Lung (tissue), 12 donors: ENCODE measurements around the gene SPON2. TPM values are rescaled to one million over a fixed set of nuclear protein-coding genes. Genes with fewer than 3 reads are reported as not detected.

Experiments
- ATAC-seq: fragments of 200-7000 bp; cut with Tn5 transposase; one replicate; pipeline ENCODE4 v1.9.1; 2020; ENCODE audit warnings: moderate number of reproducible peaks; ENCODE audit not compliant: insufficient read depth, low FRiP score
- DNase-seq, 3 donors: peaks; one replicate each; pipeline ENCODE4 v3.0.0-alpha.2; 2013 to 2017
- H3K27ac ChIP-seq, 2 donors: one replicate each; pipeline ENCODE4 v1.5.1; 2013; ENCODE audit warnings: mild to moderate bottlenecking in 2 of 2, moderate library complexity in 2 of 2, control low read depth in 1 of 2, inconsistent platforms in 1 of 2, low read depth in 1 of 2, low read length in 1 of 2
- H3K27me3 ChIP-seq, 3 donors: one replicate each; pipeline ENCODE4 v1.5.1; 2013; ENCODE audit warnings: low read length in 2 of 3; ENCODE audit not compliant: control insufficient read depth in 3 of 3, insufficient read depth in 3 of 3
- H3K36me3 ChIP-seq, 4 donors: one replicate each; pipeline ENCODE4 v1.5.1; 2013; ENCODE audit warnings: low read length in 4 of 4, mild to moderate bottlenecking in 1 of 4, moderate library complexity in 1 of 4; ENCODE audit not compliant: control insufficient read depth in 4 of 4, insufficient read depth in 4 of 4
- H3K4me1 ChIP-seq, 5 donors: one replicate each; pipeline ENCODE4 v1.5.1; 2013; ENCODE audit warnings: low read length in 5 of 5, mild to moderate bottlenecking in 2 of 5, moderate library complexity in 1 of 5; ENCODE audit not compliant: control insufficient read depth in 5 of 5, insufficient read depth in 5 of 5
- H3K4me3 ChIP-seq: one replicate; pipeline ENCODE4 v1.5.1; 2013; ENCODE audit warnings: mild to moderate bottlenecking, control low read depth, moderate library complexity
- H3K9ac ChIP-seq, 2 donors: one replicate each; pipeline ENCODE4 v1.5.1; 2013; ENCODE audit warnings: low read length in 2 of 2, control low read depth in 1 of 2; ENCODE audit not compliant: insufficient read depth in 1 of 2
- H3K9me3 ChIP-seq, 4 donors: one replicate each; pipeline ENCODE4 v1.5.1; 2013; ENCODE audit warnings: low read length in 3 of 4, mild to moderate bottlenecking in 1 of 4, moderate library complexity in 1 of 4; ENCODE audit not compliant: control insufficient read depth in 4 of 4, insufficient read depth in 3 of 4
- CTCF ChIP-seq: IDR thresholded peaks from 2 replicates; pipeline ENCODE4 v1.5.1; 2012; ENCODE audit warnings: mild to moderate bottlenecking; ENCODE audit errors: control extremely low read depth, extremely low read depth
- WGBS, 2 donors: extraction: QIAGEN DNeasy Blood & Tissue Kit; methylation state at CpG; one replicate each; pipeline ENCODE4 v1.1.7; 2013; 5-methylcytosine and 5-hydroxymethylcytosine counted together
- polyA plus RNA-seq, 2 donors: library from polyadenylated mRNA; stranded (reverse); fragments of 200-250 nt; gene quantifications; one replicate each; pipeline ENCODE4 v1.2.1, GENCODE V29; 2013
- total RNA-seq, 2 donors: library from RNA; depleted of rRNA in 1 of 2; stranded (reverse); fragments of >200 nt in 1 of 2; gene quantifications; one replicate each; pipeline ENCODE4 v1.2.1, GENCODE V29; 2014 to 2021
- donor health status: control.
- donor health status: control.
- donor health status: Bipolar disorder and iron deficiency.
- donor health status: healthy.
- donor health status: DM: yes; HTN: yes; CAD: no.

SPON2 gene
- total and polyA plus RNA-seq, 4 donors, result 21.0 to 106 (median 68.5) TPM

- DNase-seq (no peak), ATAC-seq (peak; percentile 22)
- peaks cover 0 to 6% (median 0%) of the 10 kb centered on the region in 5 donors for H3K4me1 ChIP-seq
- H3K27me3 ChIP-seq, result peaks cover 0 to 2% (median 0%) of the 10 kb centered on the region in 3 donors
- no peaks in the 10 kb centered on the region for H3K36me3 ChIP-seq
- peaks cover 0 to 9% (median 5%) of the 10 kb centered on the region in 4 donors for H3K9me3 ChIP-seq
- 54 to 75% methylated on average over 21 of the region's 21 CpGs for WGBS, 2 donors
- no peak overlapping the region for H3K4me3 ChIP-seq
- peak overlapping the region in 1 of 2 donors; percentile 34 for H3K27ac ChIP-seq
- H3K9ac ChIP-seq, result no peak overlapping the region
- no peak for TF ChIP-seq CTCF
Measured at GRCh38 chr4:1154523-1155182, 17.7 kb downstream of the SPON2 start.

GRCh38 chr4:1154126-1154522 is 18.3 kb downstream of the SPON2 start:
- H3K27ac ChIP-seq, result no peak overlapping the region
- peaks cover 0 to 6% (median 0%) of the 10 kb centered on the region in 5 donors for H3K4me1 ChIP-seq
- H3K4me3 ChIP-seq, result no peak overlapping the region
- no peak overlapping the region for H3K9ac ChIP-seq
- DNase-seq (no peak), ATAC-seq (no peak)
- no peaks in the 10 kb centered on the region for H3K36me3 ChIP-seq
- peaks cover 0 to 9% (median 5%) of the 10 kb centered on the region in 4 donors for H3K9me3 ChIP-seq
- 64 to 81% methylated on average over 7 of the region's 7 CpGs for WGBS, 2 donors
- no peak for TF ChIP-seq CTCF
- peaks cover 0 to 2% (median 0%) of the 10 kb centered on the region in 3 donors for H3K27me3 ChIP-seq

GRCh38 chr4:1153567-1154090 is 18.8 kb downstream of the SPON2 start:
- Histone ChIP-seq H3K27ac (no peak overlapping the region), H3K27me3 (peaks cover 0 to 2% (median 0%) of the 10 kb centered on the region in 3 donors), H3K4me1 (peaks cover 0 to 6% (median 0%) of the 10 kb centered on the region in 5 donors), H3K9ac (no peak overlapping the region), H3K36me3 (no peaks in the 10 kb centered on the region), H3K9me3 (peaks cover 0 to 6% (median 5%) of the 10 kb centered on the region in 4 donors), H3K4me3 (no peak overlapping the region)
- WGBS, 2 donors, result 80 to 88% methylated on average over 11 of the region's 11 CpGs
- TF ChIP-seq CTCF, result no peak
- ATAC-seq, result no peak
- DNase-seq, result no peak
